K562 (cell line): ENCODE results near the gene WNT6. TPM values are rescaled to one million over a fixed set of nuclear protein-coding genes. Genes with fewer than 3 reads are reported as not detected.

Experiments used
- ATAC-seq: fragments of 200-7000 bp; cut with Tn5 transposase; 3 replicates; pipeline ENCODE4 v1.9.1; 2020; ENCODE audit warnings: moderate library complexity
- BruUV-seq: library from RNA; stranded (reverse); fragments of 400-500 nt; replicated peaks from 2 replicates; lab custom pipeline; 2021; lab: Mats Ljungman, UMichigan
- CTCF ChIA-PET: fragments of 300-600 bp; formaldehyde crosslinking; extraction: SDS; loops from one replicate; lab custom pipeline; 2021; ENCODE audit warnings: low intra/inter-chr PET ratio; lab: Yijun Ruan, JAX
- POLR2A ChIA-PET: fragments of 300-600, 350-650 bp; sonication (Branson Sonifier 250); formaldehyde crosslinking; extraction: SDS; loops from one replicate; lab custom pipeline; 2021; ENCODE audit warnings: antibody characterized with exemption, inconsistent platforms; lab: Yijun Ruan, JAX
- DNase-seq, 4 experiments: peaks; one replicate each; pipeline versions ENCODE4 v3.0.0 to v3.0.0-alpha.2; 2011 to 2018; ENCODE audit warnings: low spot score in 3 of 4, mixed read lengths in 3 of 4; ENCODE audit errors: extremely low read depth in 1 of 4
- FAIRE-seq: peaks from 2 replicates; lab custom pipeline; 2011; peaks lifted over from hg19 to GRCh38; lab: Jason Lieb, UNC
- H2AFZ ChIP-seq: 2 replicates; pipeline ENCODE4 v1.6.0; 2011; ENCODE audit warnings: low read depth, low read length, control low read depth, inconsistent platforms
- H3K27ac ChIP-seq: fragments of 200-600 bp; 3 replicates; pipeline ENCODE4 v1.8.0; 2011; ENCODE audit warnings: low read depth, mild to moderate bottlenecking, control low read depth, inconsistent platforms, low read length, moderate library complexity, mixed read lengths; ENCODE audit errors: extremely low read depth
- H3K27me3 ChIP-seq, 2 experiments: fragments of 300-600 bp in 1 of 2; 2 replicates in 1 of 2; 3 replicates in 1 of 2; pipeline versions ENCODE4 v1.6.0 to v1.8.0; 2011; ENCODE audit warnings: inconsistent platforms in 2 of 2, low read length in 2 of 2, mild to moderate bottlenecking in 1 of 2, mixed read lengths in 1 of 2, moderate library complexity in 1 of 2; ENCODE audit not compliant: control insufficient read depth in 2 of 2, insufficient read depth in 2 of 2
- H3K36me3 ChIP-seq: fragments of 300-600 bp; 3 replicates; pipeline ENCODE4 v1.8.0; 2011; ENCODE audit warnings: mild to moderate bottlenecking, low read length, inconsistent platforms; ENCODE audit not compliant: control insufficient read depth, insufficient read depth
- H3K4me1 ChIP-seq, 2 experiments: fragments of 200-600 bp in 1 of 2; replicated peaks in 1 of 2; 2 replicates in 1 of 2; 3 replicates in 1 of 2; pipeline versions ENCODE4 v1.5.1 to v1.8.0; 2011; ENCODE audit warnings: inconsistent platforms in 2 of 2, low read length in 2 of 2, mild to moderate bottlenecking in 1 of 2, mixed read lengths in 1 of 2, moderate library complexity in 1 of 2; ENCODE audit not compliant: control insufficient read depth in 2 of 2, insufficient read depth in 2 of 2
- H3K4me2 ChIP-seq: 2 replicates; pipeline ENCODE4 v1.6.1; 2011; ENCODE audit warnings: low read length, control low read depth, inconsistent platforms, mixed read lengths; ENCODE audit not compliant: insufficient read depth
- H3K4me3 ChIP-seq: fragments of 200-600 bp; sonication (generic), shearing (Covaris generic); 2 replicates; pipeline ENCODE4 v1.5.1; 2016; ENCODE audit warnings: control low read depth, inconsistent platforms
- H3K79me2 ChIP-seq: fragments of 200-600 bp; 3 replicates; pipeline ENCODE4 v1.8.0; 2011; ENCODE audit warnings: low read length, inconsistent platforms; ENCODE audit not compliant: control insufficient read depth, insufficient read depth
- H3K9ac ChIP-seq, 2 experiments: 2 replicates each; pipeline versions ENCODE4 v1.6.0 to v1.6.1; 2011; ENCODE audit warnings: low read depth in 2 of 2, low read length in 2 of 2, control low read depth in 1 of 2, inconsistent platforms in 1 of 2, mild to moderate bottlenecking in 1 of 2, mixed read lengths in 1 of 2; ENCODE audit not compliant: insufficient read depth in 1 of 2
- H3K9me1 ChIP-seq: one replicate; pipeline ENCODE4 v1.6.0; 2011; ENCODE audit warnings: inconsistent platforms, mild to moderate bottlenecking, low read length, moderate library complexity; ENCODE audit not compliant: control insufficient read depth, insufficient read depth
- H3K9me3 ChIP-seq: replicated peaks from 2 replicates; pipeline ENCODE4 v1.5.1; 2011; ENCODE audit warnings: low read depth, low read length, inconsistent platforms; ENCODE audit not compliant: control insufficient read depth, insufficient read depth
- H4K20me1 ChIP-seq: replicated peaks from 2 replicates; pipeline ENCODE4 v1.6.1; 2011; ENCODE audit warnings: low read length, inconsistent platforms, mixed read lengths; ENCODE audit not compliant: control insufficient read depth, insufficient read depth
- HNRNPL ChIP-seq: fragments of 200-400 bp; formaldehyde crosslinking; IDR thresholded peaks from 2 replicates; pipeline ENCODE4 v1.6.1; 2017; ENCODE audit warnings: low read depth, mild to moderate bottlenecking, low read length
- KLF13 ChIP-seq: fragments of 450-650 bp; IDR thresholded peaks from 2 replicates; pipeline ENCODE4 v1.6.1; 2016; ENCODE audit warnings: missing genetic modification characterization, low read depth, mild to moderate bottlenecking, missing compliant biosample characterization, moderate library complexity, borderline replicate concordance
- PRDM10 ChIP-seq: fragments of 450-650 bp; IDR thresholded peaks from 2 replicates; pipeline ENCODE4 v1.6.1; 2018; ENCODE audit not compliant: partially characterized antibody
- RBFOX2 ChIP-seq: fragments of 200-400 bp; formaldehyde crosslinking; IDR thresholded peaks from 2 replicates; pipeline ENCODE4 v1.6.1; 2017; ENCODE audit warnings: low read depth, mild to moderate bottlenecking, low read length, moderate library complexity
- SIN3B ChIP-seq: fragments of 450-650 bp; IDR thresholded peaks from 2 replicates; pipeline ENCODE4 v1.6.1; 2017; ENCODE audit warnings: low read depth, mild to moderate bottlenecking, moderate library complexity
- ZNF830 ChIP-seq: fragments of 250-450 bp; sonication (Bioruptor Pico); IDR thresholded peaks from 2 replicates; pipeline ENCODE4 v1.5.0; 2021; ENCODE audit warnings: mild to moderate bottlenecking
- WGBS: fragments of 100-300 bp; shearing (Covaris generic); methylation state at CpG from one replicate; pipeline ENCODE4 v1.1.6; 2016; ENCODE audit warnings: low coverage, mixed read lengths; ENCODE audit not compliant: insufficient coverage; ENCODE audit errors: missing lambda C conversion rate; 5-methylcytosine and 5-hydroxymethylcytosine counted together
- in situ Hi-C: fragments of 300-500 bp; cut with MboI; formaldehyde crosslinking; loops from 4 replicates; pipeline ENCODE4 v1.15.0; 2018; ENCODE audit warnings: inconsistent platforms, mixed read lengths
- intact Hi-C: fragments of 100-400 bp; cut with micrococcal nuclease; formaldehyde crosslinking; loops from 2 replicates; pipeline ENCODE4 v1.14.2; 2022
- polyA plus RNA-seq, 8 experiments: library from polyadenylated mRNA; depleted of rRNA in 4 of 8; stranded (reverse) in 5 of 8; unstranded in 3 of 8; fragments of >200 nt; fragmentation: Nextera tagmentation in 2 of 8; fragmentation: Illumina TruSeq in 1 of 8; extraction: Ambion mirVana in 2 of 8; extraction: Trizol in 1 of 8; gene quantifications; 2 replicates each; pipeline versions ENCODE4 v1.2.1 to v1.2.3, GENCODE V29; 2011 to 2014; ENCODE audit warnings: inconsistent platforms in 1 of 8, missing spikeins in 1 of 8
- total RNA-seq, 7 experiments: library from RNA; depleted of rRNA in 6 of 7; stranded (reverse); fragments of >200 nt in 6 of 7; fragmentation: Illumina TruSeq in 2 of 7; extraction: Trizol in 2 of 7; gene quantifications; 2 replicates each; pipeline versions ENCODE4 v1.2.1 to v1.2.3, GENCODE V29; 2011 to 2021; ENCODE audit warnings: low replicate concordance in 1 of 7
- TF ChIP-seq, protein P1 (sequence below), 2 experiments: fragments of 450-650 bp in 1 of 2; IDR thresholded peaks; 2 replicates each; pipeline ENCODE4 v1.6.1; 2011 to 2017; ENCODE audit warnings: low read depth in 2 of 2, antibody characterized with exemption in 1 of 2, borderline replicate concordance in 1 of 2, low read length in 1 of 2, mild to moderate bottlenecking in 1 of 2, mixed read lengths in 1 of 2; ENCODE audit not compliant: control insufficient read depth in 1 of 2
- TF ChIP-seq, protein P2 (sequence below), 2 experiments: IDR thresholded peaks; 2 replicates each; pipeline ENCODE4 v1.6.1; 2012; ENCODE audit warnings: improper control_type of control experiment in 2 of 2, low read depth in 2 of 2, low read length in 2 of 2, borderline replicate concordance in 1 of 2
- TF ChIP-seq, protein P3 (sequence below): fragments of 250-450 bp; sonication (Bioruptor Pico); IDR thresholded peaks from 2 replicates; pipeline ENCODE4 v1.8.0; 2022; ENCODE audit warnings: inconsistent platforms, mild to moderate bottlenecking, moderate library complexity, borderline replicate concordance

Gene WNT6
- total and polyA plus RNA-seq, 9 of the 15 experiments (the other 6 are each of a cell fraction or from before 2014, with no cell fraction given), result not detected

- Histone ChIP-seq H3K36me3 (no peaks in the 10 kb centered on the region), H3K79me2 (no peaks in the 10 kb centered on the region), H3K27me3 (peaks cover 11 to 61% of the 10 kb centered on the region in 2 experiments; a peak in 3 of 5 replicates), H2AFZ (no peak overlapping the region), H4K20me1 (no peaks in the 10 kb centered on the region; the same call in 1 of the 2 replicates), H3K9me1 (no peaks in the 10 kb centered on the region), H3K9ac (no peak overlapping the region), H3K4me3 (no peak overlapping the region), H3K9me3 (no peaks in the 10 kb centered on the region), H3K27ac (no peak overlapping the region), H3K4me2 (no peak overlapping the region), H3K4me1 (no peaks in the 10 kb centered on the region; a peak in 1 of 5 replicates)
- ChIA-PET POLR2A (interaction anchor here (0.7 kb wide), 1 partner anchor 10 kb away, joined by 3 read pairs; no protein-coding TSS in a partner anchor), CTCF (no interaction called here)
- intact Hi-C loops (no loop called here), in situ Hi-C loops (no loop called here)
- WGBS, result 8% methylated on average over 5 of the region's 7 CpGs
- ATAC-seq (no peak), FAIRE-seq (no peak), DNase-seq (no peak)
- no TSS peak for BruUV-seq
- TF ChIP-seq SIN3B, result no peak
- TF ChIP-seq, protein P1, sequence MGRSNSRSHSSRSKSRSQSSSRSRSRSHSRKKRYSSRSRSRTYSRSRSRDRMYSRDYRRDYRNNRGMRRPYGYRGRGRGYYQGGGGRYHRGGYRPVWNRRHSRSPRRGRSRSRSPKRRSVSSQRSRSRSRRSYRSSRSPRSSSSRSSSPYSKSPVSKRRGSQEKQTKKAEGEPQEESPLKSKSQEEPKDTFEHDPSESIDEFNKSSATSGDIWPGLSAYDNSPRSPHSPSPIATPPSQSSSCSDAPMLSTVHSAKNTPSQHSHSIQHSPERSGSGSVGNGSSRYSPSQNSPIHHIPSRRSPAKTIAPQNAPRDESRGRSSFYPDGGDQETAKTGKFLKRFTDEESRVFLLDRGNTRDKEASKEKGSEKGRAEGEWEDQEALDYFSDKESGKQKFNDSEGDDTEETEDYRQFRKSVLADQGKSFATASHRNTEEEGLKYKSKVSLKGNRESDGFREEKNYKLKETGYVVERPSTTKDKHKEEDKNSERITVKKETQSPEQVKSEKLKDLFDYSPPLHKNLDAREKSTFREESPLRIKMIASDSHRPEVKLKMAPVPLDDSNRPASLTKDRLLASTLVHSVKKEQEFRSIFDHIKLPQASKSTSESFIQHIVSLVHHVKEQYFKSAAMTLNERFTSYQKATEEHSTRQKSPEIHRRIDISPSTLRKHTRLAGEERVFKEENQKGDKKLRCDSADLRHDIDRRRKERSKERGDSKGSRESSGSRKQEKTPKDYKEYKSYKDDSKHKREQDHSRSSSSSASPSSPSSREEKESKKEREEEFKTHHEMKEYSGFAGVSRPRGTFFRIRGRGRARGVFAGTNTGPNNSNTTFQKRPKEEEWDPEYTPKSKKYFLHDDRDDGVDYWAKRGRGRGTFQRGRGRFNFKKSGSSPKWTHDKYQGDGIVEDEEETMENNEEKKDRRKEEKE (IDR thresholded peaks at IDR 0.05; ENCODE audit: borderline replicate concordance in 1 of 2, control insufficient read depth in 1 of 2, low read depth in 2 of 2, low read length in 1 of 2), result no peak
- TF ChIP-seq PRDM10, result no peak
- TF ChIP-seq, protein P2, sequence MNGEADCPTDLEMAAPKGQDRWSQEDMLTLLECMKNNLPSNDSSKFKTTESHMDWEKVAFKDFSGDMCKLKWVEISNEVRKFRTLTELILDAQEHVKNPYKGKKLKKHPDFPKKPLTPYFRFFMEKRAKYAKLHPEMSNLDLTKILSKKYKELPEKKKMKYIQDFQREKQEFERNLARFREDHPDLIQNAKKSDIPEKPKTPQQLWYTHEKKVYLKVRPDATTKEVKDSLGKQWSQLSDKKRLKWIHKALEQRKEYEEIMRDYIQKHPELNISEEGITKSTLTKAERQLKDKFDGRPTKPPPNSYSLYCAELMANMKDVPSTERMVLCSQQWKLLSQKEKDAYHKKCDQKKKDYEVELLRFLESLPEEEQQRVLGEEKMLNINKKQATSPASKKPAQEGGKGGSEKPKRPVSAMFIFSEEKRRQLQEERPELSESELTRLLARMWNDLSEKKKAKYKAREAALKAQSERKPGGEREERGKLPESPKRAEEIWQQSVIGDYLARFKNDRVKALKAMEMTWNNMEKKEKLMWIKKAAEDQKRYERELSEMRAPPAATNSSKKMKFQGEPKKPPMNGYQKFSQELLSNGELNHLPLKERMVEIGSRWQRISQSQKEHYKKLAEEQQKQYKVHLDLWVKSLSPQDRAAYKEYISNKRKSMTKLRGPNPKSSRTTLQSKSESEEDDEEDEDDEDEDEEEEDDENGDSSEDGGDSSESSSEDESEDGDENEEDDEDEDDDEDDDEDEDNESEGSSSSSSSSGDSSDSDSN (IDR thresholded peaks at IDR 0.05; ENCODE audit: borderline replicate concordance in 1 of 2, low read depth in 2 of 2, low read length in 2 of 2), result no peak
- TF ChIP-seq RBFOX2, result no peak
- no peak for TF ChIP-seq ZNF830 (CRISPR knock-in tag)
- TF ChIP-seq HNRNPL, result no peak
- no peak for TF ChIP-seq KLF13 (tag)
- TF ChIP-seq, protein P3, sequence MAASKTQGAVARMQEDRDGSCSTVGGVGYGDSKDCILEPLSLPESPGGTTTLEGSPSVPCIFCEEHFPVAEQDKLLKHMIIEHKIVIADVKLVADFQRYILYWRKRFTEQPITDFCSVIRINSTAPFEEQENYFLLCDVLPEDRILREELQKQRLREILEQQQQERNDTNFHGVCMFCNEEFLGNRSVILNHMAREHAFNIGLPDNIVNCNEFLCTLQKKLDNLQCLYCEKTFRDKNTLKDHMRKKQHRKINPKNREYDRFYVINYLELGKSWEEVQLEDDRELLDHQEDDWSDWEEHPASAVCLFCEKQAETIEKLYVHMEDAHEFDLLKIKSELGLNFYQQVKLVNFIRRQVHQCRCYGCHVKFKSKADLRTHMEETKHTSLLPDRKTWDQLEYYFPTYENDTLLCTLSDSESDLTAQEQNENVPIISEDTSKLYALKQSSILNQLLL (CRISPR knock-in tag), result no peak
- TF ChIP-seq, all 486 proteins: peak for 0
Observed at GRCh38 chr2:218819093-218819492, 40.5 kb upstream of the WNT6 start.
